Adrenal gland (tissue), 5 donors: Measurements from ENCODE around the gene P2RY2.

Source experiments
- CTCF ChIP-seq, 6 experiments: fragments of 450-650 bp in 4 of 6; fragments of 200-600 bp in 2 of 6; sonication (generic) in 1 of 6; IDR thresholded peaks; 1 replicate in 5 of 6; 2 replicates in 1 of 6; pipeline versions ENCODE4 v1.5.1 to v1.8.0; 2016 to 2021; ENCODE audit warnings: antibody characterized with exemption in 6 of 6, mild to moderate bottlenecking in 2 of 6, moderate library complexity in 1 of 6
- POLR2A ChIP-seq, 2 donors: fragments of 450-650 bp; IDR thresholded peaks; one replicate each; pipeline ENCODE4 v1.6.1; 2017; ENCODE audit warnings: antibody characterized with exemption in 2 of 2, mild to moderate bottlenecking in 2 of 2, moderate library complexity in 1 of 2
- donor health status: DM: no; HTN: no; CAD: no.

- TF ChIP-seq CTCF (IDR thresholded peaks at IDR 0.05) (no peak), POLR2A (IDR thresholded peaks at IDR 0.05) (no peak)
Measured at GRCh38 chr11:73189723-73190556, 28.1 kb upstream of the P2RY2 start.
